Smooth muscle cell (in vitro differentiated cells): ENCODE measurements around the gene RASIP1. TPM values are rescaled to one million over a fixed set of nuclear protein-coding genes. Genes with fewer than 3 reads are reported as not detected.
"Not testable (repeated sequence)": the region's sequence is repeated elsewhere in the genome, so short reads cannot be mapped to it uniquely, and the experiment has no call there.

Source experiments
- DNase-seq: peaks from one replicate; lab custom pipeline; 2025; ENCODE audit not compliant: unreplicated experiment; lab: John Stamatoyannopoulos, UW
- H2AFZ ChIP-seq: fragments of 200-600 bp; sonication (generic); 2 replicates; pipeline ENCODE4 v1.6.0; 2016; ENCODE audit warnings: antibody characterized with exemption, low read depth, mild to moderate bottlenecking
- H3F3A ChIP-seq: fragments of 200-600 bp; sonication (generic); 2 replicates; pipeline ENCODE4 v1.6.0; 2017; ENCODE audit warnings: antibody characterized with exemption, low read depth
- H3K27ac ChIP-seq: fragments of 200-600 bp; sonication (generic); 2 replicates; pipeline ENCODE4 v1.5.1; 2016; ENCODE audit warnings: low read depth, mild to moderate bottlenecking
- H3K27me3 ChIP-seq: fragments of 200-600 bp; sonication (generic); 2 replicates; pipeline ENCODE4 v1.6.1; 2016; ENCODE audit warnings: low read depth, mild to moderate bottlenecking
- H3K36me3 ChIP-seq: fragments of 200-600 bp; sonication (generic); 2 replicates; pipeline ENCODE4 v1.5.1; 2016; ENCODE audit warnings: low read depth
- H3K4me1 ChIP-seq: fragments of 200-600 bp; sonication (generic); 2 replicates; pipeline ENCODE4 v1.5.1; 2016; ENCODE audit warnings: low read depth
- H3K4me2 ChIP-seq: fragments of 200-600 bp; sonication (generic); 2 replicates; pipeline ENCODE4 v1.6.0; 2016; ENCODE audit warnings: mild to moderate bottlenecking
- H3K4me3 ChIP-seq: fragments of 200-600 bp; sonication (generic); 2 replicates; pipeline ENCODE4 v1.5.1; 2016; ENCODE audit warnings: mild to moderate bottlenecking
- H3K79me2 ChIP-seq: fragments of 200-600 bp; sonication (generic); 2 replicates; pipeline ENCODE4 v1.6.0; 2016; ENCODE audit warnings: low read depth, mild to moderate bottlenecking
- H3K9ac ChIP-seq: fragments of 200-600 bp; sonication (generic); 2 replicates; pipeline ENCODE4 v1.6.0; 2016; ENCODE audit warnings: low read depth
- H3K9me3 ChIP-seq: fragments of 200-600 bp; sonication (generic); replicated peaks from 2 replicates; pipeline ENCODE4 v1.5.1; 2016; ENCODE audit warnings: low read depth
- H4K20me1 ChIP-seq: fragments of 200-600 bp; sonication (generic); 2 replicates; pipeline ENCODE4 v1.6.0; 2016; ENCODE audit warnings: low read depth
- WGBS: methylation state at CpG from one replicate; pipeline ENCODE4 v1.1.7; 2016; ENCODE audit warnings: low lambda C conversion rate; 5-methylcytosine and 5-hydroxymethylcytosine counted together
- polyA plus RNA-seq: library from polyadenylated mRNA; unstranded; fragments of >200 nt; fragmentation: Nextera tagmentation; extraction: Ambion mirVana; gene quantifications from 2 replicates; pipeline ENCODE4 v1.2.1, GENCODE V29; 2016
- total RNA-seq: library from RNA; depleted of rRNA; stranded (reverse); fragments of >200 nt; gene quantifications from 2 replicates; pipeline ENCODE4 v1.2.3, GENCODE V29; 2014
- TF ChIP-seq, protein P1 (sequence below): fragments of 200-600 bp; sonication (generic); IDR thresholded peaks from 2 replicates; pipeline ENCODE4 v1.5.1; 2017; ENCODE audit warnings: borderline replicate concordance, mild to moderate bottlenecking, antibody characterized with exemption; ENCODE audit not compliant: insufficient read depth, poor library complexity, severe bottlenecking

Gene RASIP1
- total and polyA plus RNA-seq, 2 experiments from 2014 or later = 0.81 to 3.5 TPM

GRCh38 chr19:48719263-48720171, 20.9 kb downstream of the RASIP1 start, which contains the start of gene MAMSTR:
Gene MAMSTR, minus strand, starts transcription at chr19:48719725. Its CDS starts 694 bp downstream, at chr19:48719031.
- no peak within 1 kb of the TSS for H3K9ac ChIP-seq
- H2AFZ ChIP-seq = peak within 1 kb of the TSS; percentile 77
- H3K27me3 ChIP-seq = no peaks in the 10 kb centered on the region
- peak within 1 kb of the TSS; percentile 80 for H3K4me3 ChIP-seq
- TF ChIP-seq, protein P1, sequence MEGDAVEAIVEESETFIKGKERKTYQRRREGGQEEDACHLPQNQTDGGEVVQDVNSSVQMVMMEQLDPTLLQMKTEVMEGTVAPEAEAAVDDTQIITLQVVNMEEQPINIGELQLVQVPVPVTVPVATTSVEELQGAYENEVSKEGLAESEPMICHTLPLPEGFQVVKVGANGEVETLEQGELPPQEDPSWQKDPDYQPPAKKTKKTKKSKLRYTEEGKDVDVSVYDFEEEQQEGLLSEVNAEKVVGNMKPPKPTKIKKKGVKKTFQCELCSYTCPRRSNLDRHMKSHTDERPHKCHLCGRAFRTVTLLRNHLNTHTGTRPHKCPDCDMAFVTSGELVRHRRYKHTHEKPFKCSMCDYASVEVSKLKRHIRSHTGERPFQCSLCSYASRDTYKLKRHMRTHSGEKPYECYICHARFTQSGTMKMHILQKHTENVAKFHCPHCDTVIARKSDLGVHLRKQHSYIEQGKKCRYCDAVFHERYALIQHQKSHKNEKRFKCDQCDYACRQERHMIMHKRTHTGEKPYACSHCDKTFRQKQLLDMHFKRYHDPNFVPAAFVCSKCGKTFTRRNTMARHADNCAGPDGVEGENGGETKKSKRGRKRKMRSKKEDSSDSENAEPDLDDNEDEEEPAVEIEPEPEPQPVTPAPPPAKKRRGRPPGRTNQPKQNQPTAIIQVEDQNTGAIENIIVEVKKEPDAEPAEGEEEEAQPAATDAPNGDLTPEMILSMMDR = no peak
- peaks cover 18% of the 10 kb centered on the region for H3K4me1 ChIP-seq
- peak within 1 kb of the TSS; percentile 85 for H3K4me2 ChIP-seq
- 91% methylated on average over 23 of the region's 33 CpGs for WGBS
- peaks cover 8% of the 10 kb centered on the region for H3F3A ChIP-seq
- H4K20me1 ChIP-seq = no peaks in the 10 kb centered on the region
- H3K36me3 ChIP-seq = no peaks in the 10 kb centered on the region
- no peak within 1 kb of the TSS for H3K27ac ChIP-seq
- no peaks in the 10 kb centered on the region for H3K79me2 ChIP-seq
- H3K9me3 ChIP-seq = no peaks in the 10 kb centered on the region
- no peak for DNase-seq

- H3K27ac ChIP-seq = no peak overlapping the region
- no peak for DNase-seq
- H3F3A ChIP-seq = peaks cover 8% of the 10 kb centered on the region
- 76% methylated on average over 15 of the region's 15 CpGs for WGBS
- H3K4me1 ChIP-seq = peaks cover 18% of the 10 kb centered on the region
- H4K20me1 ChIP-seq = no peaks in the 10 kb centered on the region
- no peaks in the 10 kb centered on the region for H3K79me2 ChIP-seq
- no peak overlapping the region for H2AFZ ChIP-seq
- TF ChIP-seq, protein P1 = no peak
- no peaks in the 10 kb centered on the region for H3K9me3 ChIP-seq
- no peak overlapping the region for H3K9ac ChIP-seq
- no peak overlapping the region for H3K4me2 ChIP-seq
- H3K27me3 ChIP-seq = no peaks in the 10 kb centered on the region
- H3K4me3 ChIP-seq = no peak overlapping the region
- no peaks in the 10 kb centered on the region for H3K36me3 ChIP-seq
These were observed 21.6 kb downstream of the RASIP1 start for GRCh38 chr19:48718711-48719231.

GRCh38 chr19:48718106-48718505, 22.3 kb downstream of the RASIP1 start:
- H3K27ac ChIP-seq = not testable (repeated sequence)

GRCh38 chr19:48716562-48717291, 23.7 kb downstream of the RASIP1 start:
- TF ChIP-seq, protein P1 = no peak
- Histone ChIP-seq H3F3A (peaks cover 8% of the 10 kb centered on the region), H3K4me3 (peak overlapping the region; percentile 20)

More at GRCh38 chr19:48718106-48718505, 22.3 kb downstream of the RASIP1 start:
- H3K4me2 ChIP-seq, H3K79me2 ChIP-seq, H3K4me3 ChIP-seq, H2AFZ ChIP-seq, H3K9ac ChIP-seq, H4K20me1 ChIP-seq, H3F3A ChIP-seq, DNase-seq, H3K9me3 ChIP-seq, H3K36me3 ChIP-seq, H3K27me3 ChIP-seq: not testable (repeated sequence)
- peaks cover 18% of the 10 kb centered on the region for H3K4me1 ChIP-seq
- 96% methylated on average over 7 of the region's 13 CpGs for WGBS

More at GRCh38 chr19:48716562-48717291, 23.7 kb downstream of the RASIP1 start:
- H4K20me1 ChIP-seq = no peaks in the 10 kb centered on the region
- WGBS = 22% methylated on average over 16 of the region's 24 CpGs
- H3K27ac ChIP-seq = no peak overlapping the region
- no peaks in the 10 kb centered on the region for H3K9me3 ChIP-seq
- DNase-seq = no peak
- H2AFZ ChIP-seq = peak overlapping the region; percentile 69
- H3K36me3 ChIP-seq = no peaks in the 10 kb centered on the region
- H3K27me3 ChIP-seq = no peaks in the 10 kb centered on the region
- H3K79me2 ChIP-seq = no peaks in the 10 kb centered on the region
- H3K9ac ChIP-seq = no peak overlapping the region
- H3K4me1 ChIP-seq = peaks cover 21% of the 10 kb centered on the region
- peak overlapping the region; percentile 74 for H3K4me2 ChIP-seq
